HepG2 (cell line): ENCODE results near the gene TXN2. TPM values are rescaled to one million over a fixed set of nuclear protein-coding genes. Genes with fewer than 3 reads are reported as not detected.
A peak's percentile ranks its signal among the peaks of the same experiment; 100 is the strongest.

ENCODE experiments used
- DNMT1 ChIP-seq: sonication (generic); formaldehyde crosslinking; IDR thresholded peaks from 2 replicates; pipeline ENCODE4 v1.5.1; 2020; ENCODE audit warnings: mild to moderate bottlenecking, missing genetic modification reagents
- FOSL1 ChIP-seq: sonication (generic); formaldehyde crosslinking; IDR thresholded peaks from 2 replicates; pipeline ENCODE4 v1.9.0; 2021; ENCODE audit warnings: missing genetic modification reagents, borderline replicate concordance
- GABPA ChIP-seq, 2 experiments: IDR thresholded peaks; 2 replicates each; pipeline ENCODE4 v1.6.1; 2011 to 2016; ENCODE audit warnings: low read depth in 2 of 2, low read length in 1 of 2, missing biosample characterization in 1 of 2, missing genetic modification characterization in 1 of 2
- IKZF5 ChIP-seq: IDR thresholded peaks from 2 replicates; pipeline ENCODE4 v1.6.1; 2018; ENCODE audit warnings: missing genetic modification reagents, mild to moderate bottlenecking, missing compliant biosample characterization
- MYC ChIP-seq: sonication (generic); formaldehyde crosslinking; IDR thresholded peaks from 2 replicates; pipeline ENCODE4 v1.9.0; 2021; ENCODE audit warnings: missing genetic modification reagents, borderline replicate concordance
- NAIF1 ChIP-seq: sonication (generic); formaldehyde crosslinking; IDR thresholded peaks from 2 replicates; pipeline ENCODE4 v1.5.0; 2020; ENCODE audit warnings: mild to moderate bottlenecking, missing genetic modification reagents, borderline replicate concordance
- PAWR ChIP-seq: sonication (generic); formaldehyde crosslinking; IDR thresholded peaks from 2 replicates; pipeline ENCODE4 v1.4.0; 2020; ENCODE audit warnings: missing genetic modification reagents, mild to moderate bottlenecking, borderline replicate concordance
- SMAD9 ChIP-seq: sonication (generic); formaldehyde crosslinking; IDR thresholded peaks from 2 replicates; pipeline ENCODE4 v1.5.1; 2020; ENCODE audit warnings: mild to moderate bottlenecking, missing genetic modification reagents
- TRIM22 ChIP-seq: fragments of 450-650 bp; IDR thresholded peaks from 2 replicates; pipeline ENCODE4 v1.6.1; 2017
- ZFP36 ChIP-seq: fragments of 150-350 bp; IDR thresholded peaks from 2 replicates; pipeline ENCODE4 v1.6.1; 2018; ENCODE audit warnings: borderline replicate concordance, low read length, low read depth; ENCODE audit not compliant: partially characterized antibody
- ZNF263 ChIP-seq: sonication (generic); formaldehyde crosslinking; IDR thresholded peaks from 2 replicates; pipeline ENCODE4 v1.4.0; 2020; ENCODE audit warnings: missing genetic modification reagents
- ZNF609 ChIP-seq: sonication (generic); formaldehyde crosslinking; IDR thresholded peaks from 2 replicates; pipeline ENCODE4 v1.4.0; 2020; ENCODE audit warnings: mild to moderate bottlenecking, missing genetic modification reagents, borderline replicate concordance
- ZNF761 ChIP-seq: sonication (generic); formaldehyde crosslinking; conservative IDR thresholded peaks from 2 replicates; pipeline ENCODE4 v1.4.0; 2020; ENCODE audit warnings: mild to moderate bottlenecking, missing genetic modification reagents
- polyA plus RNA-seq, 8 experiments: library from polyadenylated mRNA; depleted of rRNA in 3 of 8; stranded (reverse) in 7 of 8; unstranded in 1 of 8; fragments of >200 nt; fragmentation: Illumina TruSeq in 4 of 8; extraction: Trizol in 4 of 8; gene quantifications; 2 replicates each; pipeline versions ENCODE4 v1.2.1 to v1.2.3, GENCODE V29; 2011 to 2016; ENCODE audit warnings: low read depth in 4 of 8, missing spikeins in 1 of 8, mixed read lengths in 1 of 8; ENCODE audit not compliant: insufficient read depth in 1 of 8
- total RNA-seq, 5 experiments: library from RNA; depleted of rRNA; stranded (reverse); fragments of >200 nt; fragmentation: Illumina TruSeq; extraction: Trizol; gene quantifications; 2 replicates each; pipeline ENCODE4 v1.2.3, GENCODE V29; 2016; ENCODE audit warnings: low read depth in 1 of 5
- TF ChIP-seq, protein P1 (sequence below): sonication (generic); formaldehyde crosslinking; IDR thresholded peaks from 2 replicates; pipeline ENCODE4 v1.5.0; 2020; ENCODE audit warnings: mild to moderate bottlenecking, missing genetic modification reagents, moderate library complexity
- TF ChIP-seq, protein P2 (sequence below): sonication (generic); formaldehyde crosslinking; IDR thresholded peaks from 2 replicates; pipeline ENCODE4 v1.9.0; 2021; ENCODE audit warnings: missing genetic modification reagents, borderline replicate concordance
- TF ChIP-seq, protein P3 (sequence below): sonication (generic); formaldehyde crosslinking; IDR thresholded peaks from 2 replicates; pipeline ENCODE4 v1.4.0; 2020; ENCODE audit warnings: missing genetic modification reagents

Gene TXN2
- total and polyA plus RNA-seq, 2 of the 13 experiments (the other 11 are each of a cell fraction or from before 2014, with no cell fraction given): 41.4 to 109 TPM

GRCh38 chr22:36506637-36507517, 25.4 kb upstream of the TXN2 start, which contains the start of gene FOXRED2 (continued):
- TF ChIP-seq, protein P1, sequence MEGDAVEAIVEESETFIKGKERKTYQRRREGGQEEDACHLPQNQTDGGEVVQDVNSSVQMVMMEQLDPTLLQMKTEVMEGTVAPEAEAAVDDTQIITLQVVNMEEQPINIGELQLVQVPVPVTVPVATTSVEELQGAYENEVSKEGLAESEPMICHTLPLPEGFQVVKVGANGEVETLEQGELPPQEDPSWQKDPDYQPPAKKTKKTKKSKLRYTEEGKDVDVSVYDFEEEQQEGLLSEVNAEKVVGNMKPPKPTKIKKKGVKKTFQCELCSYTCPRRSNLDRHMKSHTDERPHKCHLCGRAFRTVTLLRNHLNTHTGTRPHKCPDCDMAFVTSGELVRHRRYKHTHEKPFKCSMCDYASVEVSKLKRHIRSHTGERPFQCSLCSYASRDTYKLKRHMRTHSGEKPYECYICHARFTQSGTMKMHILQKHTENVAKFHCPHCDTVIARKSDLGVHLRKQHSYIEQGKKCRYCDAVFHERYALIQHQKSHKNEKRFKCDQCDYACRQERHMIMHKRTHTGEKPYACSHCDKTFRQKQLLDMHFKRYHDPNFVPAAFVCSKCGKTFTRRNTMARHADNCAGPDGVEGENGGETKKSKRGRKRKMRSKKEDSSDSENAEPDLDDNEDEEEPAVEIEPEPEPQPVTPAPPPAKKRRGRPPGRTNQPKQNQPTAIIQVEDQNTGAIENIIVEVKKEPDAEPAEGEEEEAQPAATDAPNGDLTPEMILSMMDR (CRISPR knock-in tag): no peak; the same call in 1 of the 2 replicates
- TF ChIP-seq, protein P2, sequence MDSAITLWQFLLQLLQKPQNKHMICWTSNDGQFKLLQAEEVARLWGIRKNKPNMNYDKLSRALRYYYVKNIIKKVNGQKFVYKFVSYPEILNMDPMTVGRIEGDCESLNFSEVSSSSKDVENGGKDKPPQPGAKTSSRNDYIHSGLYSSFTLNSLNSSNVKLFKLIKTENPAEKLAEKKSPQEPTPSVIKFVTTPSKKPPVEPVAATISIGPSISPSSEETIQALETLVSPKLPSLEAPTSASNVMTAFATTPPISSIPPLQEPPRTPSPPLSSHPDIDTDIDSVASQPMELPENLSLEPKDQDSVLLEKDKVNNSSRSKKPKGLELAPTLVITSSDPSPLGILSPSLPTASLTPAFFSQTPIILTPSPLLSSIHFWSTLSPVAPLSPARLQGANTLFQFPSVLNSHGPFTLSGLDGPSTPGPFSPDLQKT: peak; percentile 57; the same call in 1 of the 2 replicates
- TF ChIP-seq NAIF1: peak; percentile 58; the same call in 1 of the 2 replicates
- TF ChIP-seq ZFP36: no peak
- TF ChIP-seq ZNF761 (CRISPR knock-in tag): peak; percentile 96
- TF ChIP-seq MYC (CRISPR knock-in tag): peak; percentile 96
- no peak for TF ChIP-seq FOSL1 (CRISPR knock-in tag)
- TF ChIP-seq SMAD9 (CRISPR knock-in tag): no peak
- no peak for TF ChIP-seq TRIM22
- TF ChIP-seq, protein P3, sequence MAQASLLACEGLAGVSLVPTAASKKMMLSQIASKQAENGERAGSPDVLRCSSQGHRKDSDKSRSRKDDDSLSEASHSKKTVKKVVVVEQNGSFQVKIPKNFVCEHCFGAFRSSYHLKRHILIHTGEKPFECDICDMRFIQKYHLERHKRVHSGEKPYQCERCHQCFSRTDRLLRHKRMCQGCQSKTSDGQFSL (CRISPR knock-in tag): no peak; the same call in 1 of the 2 replicates
- TF ChIP-seq GABPA (IDR thresholded peaks at IDR 0.05; ENCODE audit: low read depth, low read length): no peak
- no peak for TF ChIP-seq GABPA (CRISPR knock-in tag; IDR thresholded peaks at IDR 0.05; ENCODE audit: low read depth)
- TF ChIP-seq ZNF609 (CRISPR knock-in tag): peak; percentile 43; the same call in 1 of the 2 replicates
- TF ChIP-seq IKZF5 (CRISPR knock-in tag): peak; percentile 36; the same call in 1 of the 2 replicates
- no peak for TF ChIP-seq PAWR (CRISPR knock-in tag)
- peak; percentile 79; the same call in 1 of the 2 replicates for TF ChIP-seq DNMT1 (CRISPR knock-in tag)
- peak; percentile 64; the same call in 1 of the 2 replicates for TF ChIP-seq ZNF263
